HepG2 (cell line): Measurements from ENCODE around the gene KCNH1. TPM values are rescaled to one million over a fixed set of nuclear protein-coding genes. Genes with fewer than 3 reads are reported as not detected.

Experiments used
- ATAC-seq: fragments of 200-7000 bp; cut with Tn5 transposase; 3 replicates; pipeline ENCODE4 v1.9.1; 2020; ENCODE audit warnings: mild to moderate bottlenecking, moderate library complexity
- BruUV-seq: library from RNA; stranded (reverse); fragments of 400-500 nt; replicated peaks from 2 replicates; lab custom pipeline; 2021; lab: Mats Ljungman, UMichigan
- CTCF ChIA-PET: fragments of 300-600 bp; formaldehyde crosslinking; extraction: SDS; loops from one replicate; lab custom pipeline; 2021; ENCODE audit warnings: low total read pairs, inconsistent platforms, low intra/inter-chr PET ratio; lab: Yijun Ruan, JAX
- POLR2A ChIA-PET: fragments of 350-600 bp; sonication (Branson Sonifier 250); formaldehyde crosslinking; loops from one replicate; lab custom pipeline; 2020; ENCODE audit warnings: antibody characterized with exemption, inconsistent platforms; lab: Yijun Ruan, JAX
- DNase-seq: peaks from one replicate; pipeline ENCODE4 v3.0.0-alpha.2; 2015; ENCODE audit warnings: low spot score
- FAIRE-seq: peaks from 3 replicates; lab custom pipeline; 2011; peaks lifted over from hg19 to GRCh38; lab: Jason Lieb, UNC
- H2AFZ ChIP-seq: one replicate; pipeline ENCODE4 v1.6.1; 2011; ENCODE audit warnings: low read length, inconsistent platforms
- H3K27ac ChIP-seq: fragments of 300-600 bp; 3 replicates; pipeline ENCODE4 v1.8.0; 2011; ENCODE audit warnings: mixed run types, mild to moderate bottlenecking, mixed read lengths, low read length, inconsistent platforms; ENCODE audit not compliant: insufficient read depth; ENCODE audit errors: extremely low read length
- H3K27me3 ChIP-seq, 2 experiments: fragments of 200-600 bp in 1 of 2; 2 replicates in 1 of 2; 3 replicates in 1 of 2; pipeline versions ENCODE4 v1.6.0 to v1.8.0; 2011; ENCODE audit warnings: low read length in 2 of 2, mild to moderate bottlenecking in 2 of 2, moderate library complexity in 2 of 2, inconsistent platforms in 1 of 2; ENCODE audit not compliant: insufficient read depth in 2 of 2, control insufficient read depth in 1 of 2
- H3K36me3 ChIP-seq, 2 experiments: fragments of 200-600 bp in 1 of 2; replicated peaks in 1 of 2; 2 replicates in 1 of 2; 3 replicates in 1 of 2; pipeline versions ENCODE4 v1.5.1 to v1.8.0; 2011; ENCODE audit warnings: low read length in 2 of 2, inconsistent platforms in 1 of 2; ENCODE audit not compliant: insufficient read depth in 2 of 2, control insufficient read depth in 1 of 2
- H3K4me1 ChIP-seq: 2 replicates; pipeline ENCODE4 v1.5.1; 2012; ENCODE audit warnings: low read length, inconsistent platforms; ENCODE audit not compliant: insufficient read depth
- H3K4me2 ChIP-seq: 2 replicates; pipeline ENCODE4 v1.6.0; 2011; ENCODE audit warnings: low read depth, low read length, inconsistent platforms
- H3K4me3 ChIP-seq, 3 experiments: fragments of 200-600 bp in 1 of 3; sonication (generic), shearing (Covaris generic) in 1 of 3; replicated peaks in 1 of 3; 2 replicates each; pipeline ENCODE4 v1.5.1; 2011 to 2016; ENCODE audit warnings: low read length in 3 of 3, inconsistent platforms in 2 of 3, low read depth in 2 of 3, mild to moderate bottlenecking in 2 of 3, control low read depth in 1 of 3, mixed read lengths in 1 of 3; ENCODE audit not compliant: insufficient read depth in 1 of 3
- H3K79me2 ChIP-seq: one replicate; pipeline ENCODE4 v1.6.1; 2011; ENCODE audit warnings: low read length, inconsistent platforms; ENCODE audit not compliant: insufficient read depth
- H3K9ac ChIP-seq: 2 replicates; pipeline ENCODE4 v1.6.0; 2011; ENCODE audit warnings: mild to moderate bottlenecking, low read depth, low read length, inconsistent platforms; ENCODE audit not compliant: insufficient read depth
- H3K9me3 ChIP-seq: 2 replicates; pipeline ENCODE4 v1.5.1; 2012; ENCODE audit warnings: mild to moderate bottlenecking, low read length
- H4K20me1 ChIP-seq: 2 replicates; pipeline ENCODE4 v1.6.0; 2011; ENCODE audit warnings: inconsistent platforms, mild to moderate bottlenecking, low read length, moderate library complexity; ENCODE audit not compliant: insufficient read depth
- CERS6 ChIP-seq: sonication (generic); formaldehyde crosslinking; IDR thresholded peaks from 2 replicates; pipeline ENCODE4 v1.5.0; 2020; ENCODE audit warnings: missing genetic modification reagents
- ERF ChIP-seq: IDR thresholded peaks from 2 replicates; pipeline ENCODE4 v1.6.1; 2018; ENCODE audit warnings: missing biosample characterization, missing genetic modification reagents
- KAT7 ChIP-seq: IDR thresholded peaks from 2 replicates; pipeline ENCODE4 v1.6.1; 2018; ENCODE audit warnings: borderline replicate concordance, missing compliant biosample characterization
- MED1 ChIP-seq: sonication (generic); formaldehyde crosslinking; IDR thresholded peaks from 2 replicates; pipeline ENCODE4 v1.4.0; 2020; ENCODE audit warnings: missing genetic modification reagents
- MED8 ChIP-seq: sonication (generic); formaldehyde crosslinking; IDR thresholded peaks from 2 replicates; pipeline ENCODE4 v1.8.1; 2023; ENCODE audit warnings: mild to moderate bottlenecking, missing genetic modification reagents; ENCODE audit not compliant: insufficient replicate concordance
- PAX8 ChIP-seq: sonication (generic); formaldehyde crosslinking; IDR thresholded peaks from 2 replicates; pipeline ENCODE4 v1.8.0; 2022; ENCODE audit warnings: mild to moderate bottlenecking, missing genetic modification reagents, borderline replicate concordance
- PBX3 ChIP-seq: sonication (generic); formaldehyde crosslinking; IDR thresholded peaks from 2 replicates; pipeline ENCODE4 v1.8.1; 2023; ENCODE audit warnings: missing genetic modification reagents, inconsistent platforms, borderline replicate concordance
- RARA ChIP-seq: IDR thresholded peaks from 2 replicates; pipeline ENCODE4 v1.6.1; 2016; ENCODE audit warnings: missing genetic modification reagents, missing compliant biosample characterization
- TAF1 ChIP-seq: sonication (generic); formaldehyde crosslinking; IDR thresholded peaks from 2 replicates; pipeline ENCODE4 v1.4.0; 2020; ENCODE audit warnings: missing genetic modification reagents
- TP53 ChIP-seq: sonication (generic); formaldehyde crosslinking; conservative IDR thresholded peaks from 2 replicates; pipeline ENCODE4 v1.4.0; 2020; ENCODE audit warnings: missing genetic modification reagents
- U2AF2 ChIP-seq: fragments of 200-400 bp; formaldehyde crosslinking; IDR thresholded peaks from 2 replicates; pipeline ENCODE4 v1.6.1; 2017; ENCODE audit warnings: low read depth, mild to moderate bottlenecking, low read length
- ZNF136 ChIP-seq: sonication (generic); formaldehyde crosslinking; IDR thresholded peaks from 2 replicates; pipeline ENCODE4 v1.8.1; 2022; ENCODE audit warnings: low read depth, mild to moderate bottlenecking, moderate library complexity, missing genetic modification reagents
- ZNF264 ChIP-seq: sonication (generic); formaldehyde crosslinking; IDR thresholded peaks from 2 replicates; pipeline ENCODE4 v1.4.0; 2020; ENCODE audit warnings: missing genetic modification reagents
- ZNF343 ChIP-seq: sonication (generic); formaldehyde crosslinking; IDR thresholded peaks from 2 replicates; pipeline ENCODE4 v1.4.0; 2020; ENCODE audit warnings: mild to moderate bottlenecking, missing genetic modification reagents
- WGBS: methylation state at CpG from one replicate; pipeline ENCODE4 v1.1.6; 2017; ENCODE audit warnings: low lambda C conversion rate; 5-methylcytosine and 5-hydroxymethylcytosine counted together
- in situ Hi-C: cut with HindIII; loops from 2 replicates; pipeline ENCODE4 v1.10.0; 2017; ENCODE audit warnings: low pct_unique_long_range_greater_than_20kb; ENCODE audit not compliant: extremely low pct_ligation_motif_present
- intact Hi-C: fragments of 100-400 bp; cut with micrococcal nuclease; formaldehyde crosslinking; loops from one replicate; pipeline ENCODE4 v1.10.0; 2022; ENCODE audit not compliant: unreplicated experiment
- polyA plus RNA-seq, 8 experiments: library from polyadenylated mRNA; depleted of rRNA in 3 of 8; stranded (reverse) in 7 of 8; unstranded in 1 of 8; fragments of >200 nt; fragmentation: Illumina TruSeq in 4 of 8; extraction: Trizol in 4 of 8; gene quantifications; 2 replicates each; pipeline versions ENCODE4 v1.2.1 to v1.2.3, GENCODE V29; 2011 to 2016; ENCODE audit warnings: low read depth in 4 of 8, missing spikeins in 1 of 8, mixed read lengths in 1 of 8; ENCODE audit not compliant: insufficient read depth in 1 of 8
- total RNA-seq, 5 experiments: library from RNA; depleted of rRNA; stranded (reverse); fragments of >200 nt; fragmentation: Illumina TruSeq; extraction: Trizol; gene quantifications; 2 replicates each; pipeline ENCODE4 v1.2.3, GENCODE V29; 2016; ENCODE audit warnings: low read depth in 1 of 5

Gene KCNH1
- total and polyA plus RNA-seq, 2 of the 13 experiments (the other 11 are each of a cell fraction or from before 2014, with no cell fraction given) = not detected

GRCh38 chr1:210883821-210884220 is 250.1 kb downstream of the KCNH1 start:
- Histone ChIP-seq H3K4me2 (no peak overlapping the region), H3K9ac (no peak overlapping the region), H2AFZ (no peak overlapping the region), H3K27ac (no peak overlapping the region), H3K36me3 (no peaks in the 10 kb centered on the region), H3K4me3 (no peak overlapping the region), H3K79me2 (no peaks in the 10 kb centered on the region), H3K27me3 (no peaks in the 10 kb centered on the region; a peak in 1 of 5 replicates), H4K20me1 (no peaks in the 10 kb centered on the region), H3K9me3 (no peaks in the 10 kb centered on the region), H3K4me1 (no peaks in the 10 kb centered on the region)
- POLR2A ChIA-PET = no interaction called here
- FAIRE-seq = no peak
- intact Hi-C loops (no loop called here), in situ Hi-C loops (no loop called here)
- CTCF ChIA-PET = no interaction called here
- WGBS = 31% methylated on average over 2 of the region's 2 CpGs
- ATAC-seq = no peak
- DNase-seq = no peak
- TF ChIP-seq ERF (no peak), CERS6 (no peak), ZNF343 (CRISPR knock-in tag) (no peak), PAX8 (CRISPR knock-in tag) (no peak), MED1 (no peak), RARA (no peak), KAT7 (CRISPR knock-in tag) (no peak), TP53 (CRISPR knock-in tag) (no peak), U2AF2 (no peak), ZNF136 (CRISPR knock-in tag) (no peak), ZNF264 (CRISPR knock-in tag) (no peak), MED8 (CRISPR knock-in tag) (no peak), TAF1 (CRISPR knock-in tag) (no peak), PBX3 (no peak)
- no TSS peak for BruUV-seq
